Left cardiac atrium (tissue), 4 donors: Measurements from ENCODE around the gene CCDC88B. TPM values are rescaled to one million over a fixed set of nuclear protein-coding genes. Genes with fewer than 3 reads are reported as not detected.

Source experiments
- ATAC-seq, 2 donors: fragments of 200-7000 bp; cut with Tn5 transposase; one replicate each; pipeline ENCODE4 v1.9.1; 2020; ENCODE audit warnings: mild to moderate bottlenecking in 2 of 2, moderate library complexity in 2 of 2
- DNase-seq: peaks from one replicate; pipeline ENCODE4 v3.0.0-alpha.2; 2020
- intact Hi-C, 2 donors: fragments of 100-400 bp; cut with DNase I; formaldehyde crosslinking; loops; one replicate each; pipeline versions ENCODE4 v1.14.1 to v1.15.1; 2022 to 2023
- total RNA-seq, 2 donors: library from RNA; stranded (reverse); fragmentation: NEBNext Ultra II Directional; extraction: Animal tissue kit (Norgen Biotek cat#: 25700); gene quantifications; one replicate each; pipeline ENCODE4 v1.2.1, GENCODE V29; 2021
- donor health status: DM: no; HTN: yes; CAD: no.
- donor health status: DM: no; HTN: yes; CAD: no; lungs with severe emphysema.
- donor health status: DM: yes; HTN: yes; CAD: no.
- donor health status: Dilated cardiomyopathy.

CCDC88B gene
- total RNA-seq, 2 donors from 2014 or later: 9.2 to 10.6 TPM

- intact Hi-C loops: no loop called here
- DNase-seq (no peak), ATAC-seq (no peak)
Observed at GRCh38 chr11:64337538-64338249, 2.3 kb upstream of the CCDC88B start.

GRCh38 chr11:64338716-64339115 is 1.3 kb upstream of the CCDC88B start:
- intact Hi-C loops: no loop called here
- ATAC-seq: no peak
- DNase-seq: no peak

DNA sequence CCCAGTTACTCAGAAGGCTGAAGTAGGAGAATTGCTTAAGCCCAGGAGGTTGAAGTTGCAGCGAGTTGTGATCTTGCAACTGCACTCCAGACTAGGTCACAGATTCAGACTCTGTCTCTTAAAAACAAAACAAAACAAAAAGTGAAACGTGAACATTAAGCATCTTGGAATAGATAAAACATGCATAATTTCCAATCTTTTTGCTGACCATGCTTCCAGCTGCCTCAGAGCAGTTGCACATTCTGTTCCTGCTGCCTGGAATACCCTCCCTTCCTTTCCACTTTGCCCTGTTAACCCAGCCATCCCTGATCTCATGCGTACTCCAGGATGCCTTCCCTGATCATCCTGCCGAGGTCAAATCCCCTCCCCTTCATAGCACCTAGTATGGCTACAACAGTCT is 718 bp upstream of the CCDC88B start:
- intact Hi-C loops: no loop called here
- no peak for ATAC-seq

DNA sequence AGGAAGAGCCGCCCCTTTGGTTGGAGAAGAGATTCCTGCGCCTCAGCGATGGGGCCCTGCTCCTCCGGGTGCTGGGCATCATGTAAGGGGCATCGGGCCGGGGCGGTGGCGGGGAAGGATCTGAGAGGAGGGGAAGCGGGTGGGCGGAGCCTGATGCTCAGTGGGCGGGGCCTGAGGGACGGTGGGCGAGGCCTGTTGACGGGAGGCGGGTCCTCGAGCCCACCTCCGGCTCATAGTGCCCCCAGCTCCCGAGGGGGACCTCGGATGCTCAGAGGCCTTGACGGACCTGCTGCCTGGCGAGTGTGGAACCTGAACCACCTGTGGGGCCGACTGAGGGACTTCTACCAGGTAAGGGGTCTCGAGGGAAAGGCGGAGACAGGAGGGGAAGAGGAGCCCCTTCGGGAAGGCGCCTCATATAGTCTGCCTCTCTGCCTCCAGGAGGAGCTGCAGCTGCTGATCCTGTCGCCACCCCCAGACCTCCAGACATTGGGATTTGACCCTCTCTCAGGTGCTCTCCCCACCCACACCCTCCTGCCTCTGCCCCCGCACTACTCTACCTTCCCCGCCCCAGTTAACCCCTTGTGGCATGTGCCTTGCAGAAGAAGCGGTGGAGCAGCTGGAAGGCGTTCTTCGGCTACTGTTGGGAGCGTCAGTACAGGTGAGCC is 799 bp downstream of the CCDC88B start:
- DNase-seq: peak; percentile 59
- intact Hi-C loops: no loop called here
- ATAC-seq: peak; percentile 3 to 17

More for the DNA sequence above, 718 bp upstream of the CCDC88B start:
- no peak for DNase-seq

DNA sequence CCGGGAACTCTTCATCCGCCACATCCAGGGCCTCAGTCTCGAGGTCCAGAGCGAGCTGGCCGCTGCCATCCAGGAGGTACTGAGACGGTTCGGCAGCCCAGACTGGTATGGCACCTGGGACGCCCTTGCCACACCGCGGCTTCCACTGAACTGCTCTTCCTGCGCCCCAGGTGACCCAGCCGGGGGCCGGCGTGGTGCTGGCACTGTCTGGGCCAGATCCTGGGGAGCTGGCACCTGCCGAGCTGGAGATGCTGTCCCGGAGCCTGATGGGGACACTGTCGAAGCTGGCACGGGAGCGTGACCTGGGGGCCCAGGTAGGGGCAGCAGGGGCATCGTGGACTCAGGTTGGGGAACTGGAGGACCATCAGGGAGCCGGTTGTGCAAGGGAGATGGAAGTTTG is 1.4 kb downstream of the CCDC88B start:
- intact Hi-C loops: no loop called here
- no peak for ATAC-seq
- DNase-seq: no peak

DNA sequence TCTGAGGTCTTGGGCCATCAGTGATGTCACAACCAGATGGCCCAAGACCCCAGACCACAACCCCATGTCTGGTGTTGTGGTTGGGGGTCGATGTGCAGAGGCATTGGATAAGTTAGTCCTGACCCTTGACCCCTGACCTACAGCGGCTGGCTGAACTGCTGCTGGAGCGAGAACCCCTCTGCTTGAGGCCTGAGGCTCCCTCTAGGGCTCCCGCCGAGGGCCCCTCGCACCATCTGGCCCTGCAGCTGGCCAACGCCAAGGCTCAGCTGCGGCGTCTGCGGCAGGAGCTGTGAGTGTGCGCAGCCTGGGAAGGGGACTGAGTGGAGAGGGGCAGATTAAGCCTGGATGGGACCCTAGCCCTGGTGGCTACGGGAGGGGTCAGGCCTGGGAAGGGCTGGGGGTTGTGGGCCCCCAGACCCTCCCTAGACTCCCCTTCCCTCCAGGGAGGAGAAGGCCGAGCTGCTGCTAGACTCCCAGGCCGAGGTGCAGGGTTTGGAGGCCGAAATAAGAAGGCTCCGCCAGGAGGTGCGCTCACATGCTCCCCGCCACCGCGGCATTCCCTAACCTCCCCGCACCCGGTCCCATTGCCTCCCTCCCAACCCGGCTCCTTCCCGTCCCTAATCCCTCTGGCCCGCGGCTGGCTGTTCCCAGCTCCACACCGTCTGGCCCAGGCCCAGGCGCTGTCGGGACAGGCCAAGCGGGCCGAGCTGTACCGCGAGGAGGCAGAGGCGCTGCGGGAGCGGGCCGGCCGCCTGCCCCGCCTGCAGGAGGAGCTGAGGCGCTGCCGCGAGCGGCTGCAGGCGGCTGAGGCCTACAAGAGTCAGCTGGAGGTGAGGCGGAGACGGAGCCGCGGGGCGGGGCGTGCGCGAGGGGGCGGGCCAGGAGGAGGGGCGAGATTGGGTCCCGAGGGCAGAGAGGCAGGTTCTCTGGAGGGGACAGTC is 2.1 kb downstream of the CCDC88B start:
- intact Hi-C loops: no loop called here
- peak; percentile 89 for DNase-seq
- ATAC-seq: peak; percentile 91 to 94

DNA sequence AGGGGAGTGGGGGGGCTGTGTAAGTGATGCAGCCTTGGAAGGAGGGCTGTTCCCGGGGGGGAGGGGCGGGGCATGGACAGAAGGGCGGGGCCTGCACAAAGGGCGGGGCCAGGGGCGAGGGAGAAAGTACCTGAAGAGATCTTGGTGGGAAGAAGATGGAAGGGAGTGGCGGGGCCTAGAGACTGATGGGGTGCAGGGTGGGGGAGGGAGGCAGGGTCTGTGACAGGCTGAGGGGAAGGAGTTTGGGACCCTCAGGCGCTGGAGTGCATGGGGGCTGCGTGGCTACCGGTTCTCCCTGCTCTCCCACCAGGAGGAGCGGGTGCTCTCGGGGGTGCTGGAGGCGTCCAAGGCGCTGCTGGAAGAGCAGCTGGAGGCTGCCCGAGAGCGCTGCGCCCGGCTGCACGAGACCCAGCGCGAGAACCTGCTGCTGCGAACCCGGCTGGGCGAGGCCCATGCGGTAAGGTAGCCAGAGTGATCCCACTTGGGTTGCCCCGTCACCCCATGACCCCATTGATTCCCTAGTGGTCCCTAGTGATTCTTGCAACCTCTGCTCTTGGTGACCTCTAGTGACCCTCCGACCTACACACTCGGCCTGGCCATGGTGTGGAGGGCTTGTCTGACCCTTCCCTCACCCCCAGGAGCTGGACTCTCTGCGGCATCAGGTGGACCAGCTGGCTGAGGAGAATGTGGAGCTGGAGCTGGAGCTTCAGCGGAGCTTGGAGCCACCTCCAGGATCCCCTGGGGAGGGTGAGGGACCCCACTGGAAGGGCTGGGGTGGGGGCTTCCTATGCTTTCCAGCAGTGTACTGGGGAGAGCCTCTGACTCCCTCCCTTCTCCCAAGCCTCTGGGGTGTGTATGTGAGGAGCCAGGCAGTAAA is 3.1 kb downstream of the CCDC88B start:
- ATAC-seq: peak in 1 of 2 donors; percentile 33
- no peak for DNase-seq
- intact Hi-C loops: no loop called here

DNA sequence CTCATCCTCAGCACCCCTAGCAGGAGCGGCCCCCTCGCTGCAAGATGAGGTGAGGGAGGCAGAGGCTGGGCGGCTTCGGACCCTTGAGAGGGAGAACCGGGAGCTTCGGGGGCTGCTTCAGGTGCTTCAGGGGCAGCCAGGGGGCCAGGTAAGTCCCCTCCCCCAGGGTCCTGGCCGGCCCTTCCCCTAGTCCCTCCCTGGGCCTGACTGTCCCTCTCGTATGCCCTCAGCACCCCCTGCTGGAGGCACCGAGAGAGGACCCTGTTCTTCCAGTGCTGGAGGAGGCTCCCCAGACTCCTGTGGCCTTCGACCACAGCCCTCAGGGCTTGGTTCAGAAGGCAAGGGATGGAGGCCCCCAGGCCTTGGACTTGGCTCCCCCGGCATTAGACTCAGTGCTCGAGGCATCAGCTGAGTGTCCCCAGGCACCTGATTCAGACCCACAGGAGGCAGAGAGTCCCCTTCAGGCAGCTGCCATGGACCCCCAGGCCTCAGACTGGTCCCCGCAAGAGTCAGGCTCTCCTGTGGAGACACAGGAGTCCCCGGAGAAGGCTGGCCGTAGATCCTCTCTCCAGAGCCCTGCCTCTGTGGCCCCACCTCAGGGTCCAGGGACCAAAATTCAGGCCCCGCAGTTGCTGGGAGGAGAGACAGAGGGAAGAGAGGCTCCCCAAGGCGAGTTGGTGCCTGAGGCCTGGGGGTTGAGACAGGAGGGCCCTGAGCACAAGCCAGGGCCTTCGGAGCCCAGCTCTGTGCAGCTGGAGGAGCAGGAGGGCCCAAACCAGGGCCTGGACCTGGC is 4.0 kb downstream of the CCDC88B start:
- DNase-seq (no peak), ATAC-seq (peak in 1 of 2 donors; percentile 2)
- intact Hi-C loops: no loop called here

- no peak for ATAC-seq
- intact Hi-C loops: no loop called here
- DNase-seq: no peak
Observed at GRCh38 chr11:64344787-64345186, 4.8 kb downstream of the CCDC88B start.

DNA sequence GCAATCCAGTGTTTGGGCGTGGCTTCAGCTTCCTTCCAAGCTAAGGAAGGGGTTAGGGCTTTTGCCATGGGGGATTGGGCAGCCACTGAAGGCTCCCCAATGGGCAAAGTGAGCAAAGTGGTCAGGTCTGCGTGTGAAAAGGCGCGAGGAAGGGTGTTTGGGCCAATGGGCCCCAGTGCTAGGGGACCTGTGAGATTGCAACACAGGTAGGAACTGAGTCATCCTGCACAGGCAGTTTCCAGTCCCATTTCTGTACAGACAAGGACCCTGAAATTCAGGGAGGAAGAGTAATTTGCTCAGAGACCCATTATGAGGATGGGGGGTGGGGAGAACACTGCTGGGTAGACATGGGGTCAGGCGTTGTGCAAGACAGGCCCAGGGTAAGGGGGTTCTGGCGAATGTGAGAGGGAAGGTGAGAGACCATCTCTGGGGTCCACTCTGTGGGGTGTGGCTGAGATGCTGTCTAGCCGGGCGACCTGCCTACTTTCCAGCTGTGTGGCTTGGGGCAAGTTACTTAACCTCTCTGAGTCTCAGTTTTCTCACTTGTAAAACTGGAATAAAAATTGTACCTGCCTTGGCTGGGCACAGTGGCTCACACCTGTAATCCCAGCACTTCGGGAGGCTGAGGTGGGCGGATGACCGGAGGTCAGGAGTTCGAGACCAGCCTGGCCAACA is 7.3 kb downstream of the CCDC88B start:
- no peak for DNase-seq
- intact Hi-C loops: no loop called here
- no peak for ATAC-seq

DNA sequence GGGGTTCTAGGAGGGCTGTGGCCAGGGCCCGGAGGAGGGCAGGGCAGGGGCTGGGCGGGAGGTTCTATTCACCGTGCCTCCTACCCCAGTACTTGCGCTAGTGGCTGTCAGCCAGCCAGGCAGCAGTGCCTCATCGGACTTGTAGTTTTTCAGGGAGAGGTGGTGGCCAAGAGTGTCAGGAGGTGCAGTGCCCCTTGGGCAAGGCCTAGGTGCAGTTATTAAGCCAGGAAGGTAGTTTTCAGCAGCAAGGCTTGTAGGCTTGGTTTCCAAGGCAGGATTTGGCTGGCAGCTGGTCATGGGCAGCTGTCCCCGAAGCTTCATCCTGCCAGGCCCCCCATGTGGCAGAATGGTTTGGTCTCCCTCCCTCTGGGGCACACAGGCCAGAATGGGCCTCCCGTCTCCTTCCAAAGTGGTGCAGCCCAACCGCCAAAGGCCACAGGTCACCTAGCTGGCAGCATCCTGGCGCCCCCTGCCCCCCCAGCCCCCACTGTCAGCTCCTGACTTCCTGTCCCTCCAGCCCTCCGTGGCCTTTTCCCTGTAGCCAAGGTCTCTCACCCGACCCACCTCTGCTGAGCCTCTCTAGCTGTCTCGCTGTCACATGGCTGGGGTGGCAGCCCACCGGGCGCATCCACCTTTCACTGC is 8.5 kb downstream of the CCDC88B start:
- ATAC-seq: peak in 1 of 2 donors; percentile 67
- DNase-seq: no peak
- intact Hi-C loops: no loop called here

- no peak for ATAC-seq
- DNase-seq: no peak
- intact Hi-C loops: no loop called here
Observed at GRCh38 chr11:64349025-64349387, 9.0 kb downstream of the CCDC88B start.

DNA sequence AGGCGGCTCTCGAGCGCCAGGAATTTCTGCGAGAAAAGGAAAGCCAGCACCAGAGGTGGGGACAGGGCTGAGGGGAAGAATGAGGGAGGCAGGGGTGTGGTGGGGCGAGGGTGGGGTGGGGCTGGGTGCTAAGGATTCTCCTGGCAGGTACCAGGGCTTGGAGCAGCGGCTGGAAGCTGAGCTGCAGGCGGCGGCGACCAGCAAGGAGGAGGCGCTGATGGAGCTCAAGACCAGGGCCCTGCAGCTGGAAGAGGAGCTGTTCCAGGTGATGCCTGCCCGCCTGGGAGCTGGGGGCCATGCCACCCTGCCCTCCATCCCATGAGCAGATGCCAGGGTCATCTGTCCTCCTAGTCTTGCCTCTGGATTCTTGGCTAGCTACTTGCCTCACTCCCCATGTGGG is 9.4 kb downstream of the CCDC88B start:
- intact Hi-C loops: no loop called here
- DNase-seq: no peak

GRCh38 chr11:64351136-64351631 is 11.2 kb downstream of the CCDC88B start:
- intact Hi-C loops: no loop called here
- ATAC-seq: no peak
- no peak for DNase-seq

More for the DNA sequence above, 9.4 kb downstream of the CCDC88B start:
- ATAC-seq: no peak

GRCh38 chr11:64352099-64352994 is 12.3 kb downstream of the CCDC88B start:
- DNase-seq: no peak
- intact Hi-C loops: no loop called here

More at GRCh38 chr11:64352099-64352994, 12.3 kb downstream of the CCDC88B start:
- no peak for ATAC-seq
